GM21723 (cell line): ENCODE data around the gene OMP.

ENCODE experiments used
- ATAC-seq: cut with Tn5 transposase; IDR thresholded peaks from one replicate; pipeline ENCODE4 v1.9.1; 2021; ENCODE audit warnings: mild to moderate bottlenecking, moderate library complexity; ENCODE audit not compliant: unreplicated experiment

The OMP gene

DNA sequence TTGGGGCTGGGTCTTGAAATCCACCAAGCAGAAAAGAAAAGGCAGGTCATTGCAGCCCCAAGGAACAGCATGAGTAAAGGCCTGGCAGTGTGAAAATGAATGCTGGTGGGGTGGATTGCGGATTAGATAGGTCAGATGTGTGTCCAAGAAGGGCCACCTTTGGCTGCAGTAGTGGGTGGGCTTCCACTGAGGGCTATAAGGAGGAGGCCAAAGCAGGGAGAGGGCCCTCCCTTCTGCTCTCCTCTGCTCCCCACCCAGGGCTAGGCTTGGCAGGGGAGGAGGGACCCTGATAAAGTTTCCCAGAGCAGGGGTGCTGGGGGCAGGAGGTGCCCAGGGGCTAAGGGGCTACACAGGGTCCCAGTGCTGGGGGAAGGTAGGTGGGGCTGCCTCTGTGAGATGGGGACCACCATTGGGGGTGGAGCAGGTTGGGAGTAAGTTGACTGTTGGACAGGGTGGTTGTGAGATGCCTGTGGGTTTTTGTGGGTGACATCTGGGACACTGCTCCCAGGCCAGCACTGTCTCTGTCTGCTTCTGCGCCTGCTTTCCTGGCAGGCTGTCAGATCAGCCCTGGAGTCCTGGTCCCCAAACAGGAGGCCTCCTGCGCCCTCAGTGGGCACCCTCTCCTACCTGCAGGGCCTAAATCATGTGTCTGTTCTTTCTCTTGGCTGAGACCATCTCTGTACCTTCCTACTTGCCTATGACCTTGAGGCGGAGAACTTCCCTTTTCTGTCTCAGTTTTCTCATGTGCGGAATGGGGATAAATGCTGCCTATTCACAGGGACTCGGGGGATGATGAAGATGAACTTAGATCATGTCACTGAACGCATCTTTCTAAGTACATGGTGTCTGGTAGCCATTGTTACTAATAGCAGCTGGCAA is 33.9 kb upstream of the OMP start:
- no peak for ATAC-seq

DNA sequence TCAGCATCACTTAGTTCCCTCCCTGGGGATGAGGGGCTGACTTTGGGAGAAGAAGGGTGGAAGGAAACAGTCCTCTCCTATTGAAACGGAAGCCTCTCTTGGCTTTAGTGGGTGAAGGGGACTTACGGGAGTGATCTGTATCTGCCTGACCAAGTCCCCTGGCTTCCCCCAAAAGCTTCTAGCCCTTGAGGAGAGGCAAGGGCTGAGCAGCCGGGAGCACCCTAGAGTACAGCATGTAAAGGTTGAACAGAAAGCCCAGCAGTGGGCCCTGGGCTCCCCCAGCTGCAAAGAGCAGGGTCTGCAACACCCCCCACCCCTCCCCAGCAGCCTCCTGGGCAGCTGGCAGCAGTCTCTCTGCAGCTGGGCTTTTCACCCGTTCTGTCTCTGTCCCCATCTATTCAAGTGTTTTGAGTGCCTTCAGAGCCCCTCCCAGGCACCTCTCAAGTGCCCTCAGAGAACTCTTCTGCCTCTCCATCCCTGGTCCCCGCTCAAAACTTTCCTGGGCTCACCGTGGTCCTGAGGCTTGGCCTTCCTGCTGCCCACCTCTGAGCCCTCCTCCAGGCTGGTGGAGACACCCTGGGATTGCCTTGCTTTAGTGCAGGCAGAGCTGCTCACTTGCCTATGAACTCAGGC is 33.2 kb upstream of the OMP start:
- no peak for ATAC-seq

DNA sequence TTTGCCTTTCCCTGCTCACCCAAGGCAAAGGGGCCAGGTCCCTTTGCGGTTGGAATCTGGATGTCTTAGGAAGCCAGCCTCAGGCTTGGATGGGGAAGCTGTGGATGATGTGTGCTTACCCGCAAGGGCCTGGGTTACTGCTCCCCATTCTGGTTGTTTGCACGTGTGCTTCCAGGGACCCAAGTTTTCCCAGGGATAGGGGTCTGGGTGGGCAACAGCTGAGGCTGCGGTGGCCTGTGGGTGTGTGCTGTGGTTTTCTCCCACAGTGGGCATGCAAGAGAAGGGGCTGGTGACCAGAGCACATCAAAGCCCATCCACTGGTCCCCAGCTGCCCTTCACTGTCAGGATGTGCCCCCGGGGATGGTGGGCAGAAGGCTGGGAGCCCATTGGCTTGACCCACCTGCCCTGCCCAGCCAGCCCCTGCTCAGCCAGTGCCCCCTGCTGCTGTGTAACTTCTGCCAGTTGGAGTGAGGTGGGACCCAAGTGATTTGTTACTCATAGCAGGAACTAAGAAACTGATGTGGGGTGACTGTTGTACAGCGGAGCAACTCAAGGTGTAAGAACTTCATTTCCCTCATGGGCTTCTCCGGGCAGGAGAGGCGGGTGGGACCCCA is 32.6 kb upstream of the OMP start:
- ATAC-seq, result no peak

DNA sequence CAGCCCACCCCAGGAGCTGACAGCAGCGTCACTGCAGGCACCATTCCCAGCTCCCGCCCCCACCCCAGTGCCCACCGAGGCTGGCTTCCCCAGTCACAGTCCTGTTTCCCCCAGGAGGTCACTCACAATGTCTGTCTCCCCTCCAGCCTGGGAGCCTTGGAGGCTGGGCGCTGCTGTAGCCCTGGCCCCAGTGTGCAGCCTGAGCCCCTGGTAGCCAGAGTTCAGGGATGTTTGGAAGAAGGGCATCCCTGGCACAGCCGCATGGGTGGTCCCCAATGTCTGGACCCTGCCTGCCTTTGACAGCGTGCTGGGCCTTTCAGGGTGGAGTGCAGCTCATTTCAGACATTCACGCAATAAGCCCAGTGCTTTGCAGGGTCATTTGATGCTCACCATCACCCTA is 31.6 kb upstream of the OMP start:
- ATAC-seq, result no peak

DNA sequence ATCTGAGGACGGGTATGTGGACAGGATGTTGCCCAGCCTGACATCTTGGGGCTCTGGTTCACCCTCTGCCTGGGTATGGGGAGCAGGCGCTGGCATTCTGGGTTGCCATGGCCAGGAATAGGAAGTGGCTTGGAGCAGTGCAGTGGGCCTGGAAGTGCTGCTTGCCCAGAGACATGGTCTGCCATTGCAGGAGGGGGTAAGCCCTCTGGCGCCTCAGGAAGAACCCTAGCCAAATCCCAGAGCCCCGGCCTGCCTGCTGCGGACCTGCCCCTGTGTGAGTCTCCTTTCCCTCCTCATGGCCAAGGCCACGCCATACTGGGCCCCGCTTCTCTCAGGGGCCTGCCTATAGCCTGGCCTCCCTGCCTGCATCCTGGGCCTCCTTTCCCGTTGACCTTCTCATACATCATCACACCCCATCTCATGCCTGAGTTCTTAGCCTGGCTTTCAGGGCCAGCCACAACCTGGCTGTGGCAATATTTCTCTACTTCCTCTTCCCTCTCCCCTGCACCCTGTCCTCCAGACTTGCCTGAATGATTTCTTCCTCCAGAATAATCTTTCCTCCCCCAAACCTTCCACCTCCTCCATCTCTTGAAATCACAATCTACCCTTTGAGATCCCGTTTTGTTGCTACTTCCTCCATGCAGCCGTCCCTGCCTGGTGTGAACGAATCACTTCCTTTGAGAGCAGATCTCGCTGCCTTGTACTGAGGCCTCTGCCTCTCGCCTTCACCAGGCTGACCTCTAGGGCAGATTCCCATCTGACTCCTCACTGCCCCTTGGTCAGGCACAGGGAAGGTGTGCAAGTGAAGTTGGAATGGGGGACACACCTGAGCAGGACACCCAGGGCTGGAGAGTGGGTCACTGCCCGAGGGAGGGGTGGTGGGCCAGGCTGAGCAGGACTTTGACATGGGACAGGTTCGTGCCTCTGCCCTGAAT is 30.7 kb upstream of the OMP start:
- no peak for ATAC-seq

DNA sequence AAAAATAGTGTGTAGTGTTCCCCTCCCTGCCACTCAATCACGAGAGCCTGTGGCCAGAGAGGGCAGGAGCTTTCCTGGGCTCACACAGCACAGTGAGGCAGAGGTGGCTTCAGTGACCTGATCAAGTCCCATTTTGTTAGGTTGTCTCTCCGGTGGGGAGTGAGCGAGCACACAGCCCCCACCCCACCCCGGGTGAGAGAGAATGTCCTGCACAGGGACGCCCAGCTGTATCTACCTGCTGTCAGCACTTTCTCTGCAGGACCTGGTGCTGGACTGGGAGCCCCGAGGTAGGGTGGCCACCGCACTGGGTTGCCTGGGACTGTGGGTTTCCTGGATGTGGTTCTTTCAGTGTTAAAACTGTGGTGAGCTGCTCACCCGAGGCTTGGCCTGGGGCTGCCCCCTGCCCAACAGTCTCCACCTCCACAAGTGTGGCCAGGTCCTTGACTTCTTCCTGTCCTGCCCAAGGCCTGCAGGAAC is 29.8 kb upstream of the OMP start:
- ATAC-seq, result no peak

DNA sequence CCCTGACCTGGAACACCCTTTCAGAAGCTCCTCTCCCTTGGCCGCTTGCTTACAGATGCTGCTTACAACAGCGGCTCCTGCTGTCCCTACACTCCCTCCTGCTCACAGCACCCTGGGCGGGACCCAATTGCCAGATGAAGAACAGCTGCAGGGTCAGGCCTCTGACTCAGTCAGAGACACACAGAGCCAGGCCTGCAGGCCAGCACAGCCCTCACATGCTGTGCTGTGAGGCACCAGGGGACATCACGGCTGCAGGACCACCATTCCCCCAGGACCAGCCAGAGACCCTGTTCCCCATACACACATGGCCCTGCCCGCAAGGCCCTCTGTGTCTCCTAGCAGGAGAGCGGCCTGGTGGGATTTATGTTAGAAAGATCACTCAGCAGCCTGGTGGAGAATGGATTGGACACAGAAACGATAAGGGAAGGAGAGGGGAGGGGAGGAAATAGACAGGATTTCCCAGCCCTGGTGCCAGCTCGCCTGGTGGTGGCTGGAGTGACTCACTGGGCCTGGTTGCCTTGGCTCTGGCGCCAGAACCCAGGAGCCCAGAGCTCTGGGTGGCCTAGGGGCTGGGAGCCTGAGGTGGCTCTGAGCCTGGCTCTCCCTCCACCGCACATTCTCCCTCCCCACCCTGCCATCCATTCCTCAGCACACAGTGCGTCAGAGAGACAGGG is 29.2 kb upstream of the OMP start:
- ATAC-seq, result no peak

DNA sequence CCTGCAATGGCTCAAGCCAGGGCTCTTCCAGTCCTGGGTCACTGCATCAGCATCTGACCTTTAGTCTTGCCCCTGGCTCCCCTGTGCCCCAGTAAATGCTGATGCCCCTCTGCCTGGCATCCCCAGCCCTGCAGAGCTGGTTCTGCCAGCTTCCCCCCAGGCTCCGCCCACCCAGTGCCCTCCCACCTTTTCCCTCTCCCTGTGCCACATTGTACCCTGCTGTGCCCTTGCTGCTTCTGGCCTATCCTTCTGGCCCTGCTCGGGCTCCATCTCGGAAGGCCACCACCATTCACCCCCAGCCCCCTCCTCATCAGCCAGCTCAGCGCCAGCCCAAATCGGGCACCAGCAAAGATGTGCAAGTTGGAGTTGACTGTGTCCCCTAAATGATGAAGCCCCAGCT is 28.4 kb upstream of the OMP start:
- no peak for ATAC-seq

DNA sequence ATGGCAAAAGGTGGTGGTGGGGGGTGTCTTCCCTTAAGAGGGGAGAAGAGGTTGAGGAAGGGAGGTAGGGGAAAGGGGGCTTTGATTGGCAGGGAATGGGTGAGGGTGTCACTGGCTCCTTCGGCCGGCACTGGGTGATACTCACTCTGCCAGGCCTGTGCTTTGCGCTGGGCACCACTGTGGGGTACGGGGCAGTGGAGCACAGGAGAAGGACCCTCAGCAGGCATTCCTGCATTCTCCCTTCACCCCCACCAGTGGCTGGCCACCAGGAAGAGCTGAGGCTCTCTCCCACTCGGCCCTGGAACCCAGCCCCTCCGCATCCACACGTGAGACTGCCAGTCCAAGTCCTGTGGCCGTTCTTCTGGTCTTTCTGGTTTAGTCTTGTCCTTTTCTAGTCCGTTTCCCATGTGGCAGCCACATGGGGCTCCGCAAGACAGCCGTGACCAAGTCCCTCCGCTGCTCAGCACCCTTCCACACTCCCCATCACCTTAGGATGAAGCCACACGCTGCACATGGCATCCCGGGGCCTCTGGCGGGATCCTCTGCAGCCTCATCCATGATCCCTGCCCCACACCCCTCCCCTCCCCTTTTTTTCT is 27.9 kb upstream of the OMP start:
- ATAC-seq, result no peak

DNA sequence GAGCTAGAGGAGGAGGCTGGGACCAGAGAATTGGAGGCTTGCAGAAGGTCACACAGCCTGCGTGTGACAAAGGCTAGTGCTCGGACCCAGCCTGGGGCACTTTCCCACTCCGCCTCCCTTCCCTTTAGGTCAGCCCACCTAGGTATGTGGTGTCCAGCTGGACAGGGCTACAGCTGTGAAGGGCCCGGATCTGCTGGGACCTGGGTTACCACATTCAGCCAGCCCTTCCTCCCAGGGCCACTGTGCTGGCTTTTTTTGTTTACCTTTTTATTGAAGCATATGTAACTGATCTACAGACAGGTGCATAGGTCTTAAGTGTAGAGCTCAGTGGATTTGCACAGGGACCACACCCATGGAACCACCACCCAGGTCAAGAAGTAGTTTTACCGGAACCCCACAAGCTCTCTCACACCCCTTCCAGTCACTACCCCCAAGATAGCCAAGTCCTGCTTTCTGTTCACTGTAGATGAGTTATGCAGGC is 27.2 kb upstream of the OMP start:
- ATAC-seq, result no peak

DNA sequence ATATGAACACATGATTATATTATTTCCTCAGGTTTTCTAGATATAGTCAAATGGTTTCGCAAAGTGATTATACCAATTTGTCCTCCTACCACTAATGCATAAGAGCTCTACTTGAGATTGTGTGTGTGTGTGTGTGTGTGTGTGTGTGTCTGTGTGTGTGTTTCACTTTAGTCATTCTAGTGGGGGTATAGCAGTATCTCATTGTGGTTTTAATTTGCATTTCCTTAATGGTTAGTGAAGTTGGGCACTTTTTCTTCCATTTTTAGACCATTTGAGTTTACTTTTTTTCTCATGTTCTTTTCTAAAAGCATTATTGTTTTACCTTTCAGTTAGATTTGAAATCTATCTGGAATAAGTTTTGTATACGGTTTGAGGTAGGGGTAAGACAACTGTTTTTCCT is 23.0 kb upstream of the OMP start:
- ATAC-seq, result no peak

DNA sequence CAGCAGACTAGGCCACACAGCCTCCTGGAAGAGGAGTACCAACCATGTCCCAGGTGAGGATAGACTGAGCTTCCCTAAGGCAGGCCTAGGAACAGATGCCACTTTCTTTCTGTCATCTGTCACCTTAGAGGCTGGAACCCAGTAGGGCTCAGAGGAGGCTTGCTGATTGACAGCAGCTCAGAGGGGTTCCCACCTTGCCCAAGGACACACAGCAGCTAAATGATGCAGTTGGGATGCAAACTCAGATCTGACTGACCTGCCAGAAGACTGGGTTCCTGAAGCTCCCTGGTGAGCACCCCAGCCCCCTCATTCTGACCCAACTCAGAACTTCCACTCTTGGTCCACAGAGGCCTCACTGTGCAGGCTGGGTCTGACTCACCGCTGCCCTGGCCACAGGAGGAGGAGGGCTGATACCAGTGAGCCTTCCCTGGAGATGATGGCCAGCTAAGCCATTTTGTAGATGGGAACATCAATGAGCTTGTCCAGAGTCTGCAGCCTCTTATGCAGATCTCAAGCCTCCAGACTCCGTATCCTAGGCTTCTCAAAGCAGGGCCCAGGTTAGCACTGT is 21.9 kb upstream of the OMP start:
- no peak for ATAC-seq

DNA sequence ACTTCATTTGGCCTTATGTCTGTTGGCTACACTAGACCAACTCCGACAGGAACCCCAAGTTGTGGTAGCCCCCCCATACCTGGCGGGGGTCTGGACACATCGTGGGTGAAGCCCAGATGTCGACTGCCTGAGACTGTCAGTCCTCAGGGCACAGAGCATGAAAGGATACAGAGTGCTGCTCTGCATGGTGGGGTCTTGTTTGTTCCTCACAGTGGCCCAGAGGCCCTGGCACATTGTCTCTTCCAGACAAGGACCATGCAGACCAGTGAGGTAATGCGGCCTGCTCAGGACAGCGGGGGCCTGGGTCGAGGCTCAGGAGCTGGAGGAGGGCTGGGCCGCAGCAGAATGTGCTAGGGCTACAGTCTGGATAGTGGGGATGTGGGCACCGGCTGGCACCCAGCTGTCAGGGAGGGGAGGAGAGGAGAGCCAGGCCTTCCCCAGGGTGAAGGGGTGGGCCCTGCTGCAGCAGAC is 21.2 kb upstream of the OMP start:
- ATAC-seq, result no peak

DNA sequence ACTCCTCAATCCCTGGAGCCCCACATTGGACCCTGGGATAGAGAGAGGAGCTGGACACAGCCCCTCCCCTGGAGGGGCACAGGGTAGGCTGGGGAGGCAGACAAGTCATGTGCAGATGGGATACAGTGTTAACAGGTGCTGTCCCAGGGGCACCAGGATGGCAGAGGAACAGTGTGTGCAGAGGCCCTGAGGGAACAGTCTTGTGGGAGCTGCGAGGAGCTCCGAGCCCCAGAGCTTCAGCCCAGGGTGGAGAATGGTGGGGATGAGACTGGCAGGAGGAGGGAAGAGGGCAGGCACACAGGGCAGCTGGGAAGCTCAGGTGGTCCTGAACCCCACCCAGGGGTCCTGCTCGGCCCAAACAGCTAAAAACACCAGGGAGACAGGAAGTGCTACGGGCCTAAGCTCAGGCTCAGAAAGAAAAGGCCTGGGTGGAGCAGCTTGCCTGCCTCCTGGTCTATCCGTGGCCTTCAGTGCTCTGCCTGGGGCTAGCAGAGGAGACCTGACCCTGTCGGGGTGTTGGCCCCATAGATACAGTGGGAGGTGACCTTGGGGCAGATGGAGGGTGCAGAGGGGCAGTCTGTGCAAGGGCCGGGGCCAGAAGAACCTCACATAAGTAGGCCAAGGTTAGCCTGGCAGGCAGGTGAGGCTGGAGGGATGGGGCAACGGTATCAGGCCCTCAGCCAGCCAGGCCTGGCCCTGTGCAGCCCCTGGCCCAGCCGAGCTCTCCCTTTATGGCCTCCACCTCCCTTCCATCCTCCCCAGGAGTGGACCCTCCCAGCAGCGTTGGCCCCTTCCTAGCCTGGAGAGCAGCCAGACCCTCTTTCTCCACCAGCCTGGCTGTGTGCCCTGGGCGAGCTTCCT is 20.4 kb upstream of the OMP start:
- no peak for ATAC-seq

DNA sequence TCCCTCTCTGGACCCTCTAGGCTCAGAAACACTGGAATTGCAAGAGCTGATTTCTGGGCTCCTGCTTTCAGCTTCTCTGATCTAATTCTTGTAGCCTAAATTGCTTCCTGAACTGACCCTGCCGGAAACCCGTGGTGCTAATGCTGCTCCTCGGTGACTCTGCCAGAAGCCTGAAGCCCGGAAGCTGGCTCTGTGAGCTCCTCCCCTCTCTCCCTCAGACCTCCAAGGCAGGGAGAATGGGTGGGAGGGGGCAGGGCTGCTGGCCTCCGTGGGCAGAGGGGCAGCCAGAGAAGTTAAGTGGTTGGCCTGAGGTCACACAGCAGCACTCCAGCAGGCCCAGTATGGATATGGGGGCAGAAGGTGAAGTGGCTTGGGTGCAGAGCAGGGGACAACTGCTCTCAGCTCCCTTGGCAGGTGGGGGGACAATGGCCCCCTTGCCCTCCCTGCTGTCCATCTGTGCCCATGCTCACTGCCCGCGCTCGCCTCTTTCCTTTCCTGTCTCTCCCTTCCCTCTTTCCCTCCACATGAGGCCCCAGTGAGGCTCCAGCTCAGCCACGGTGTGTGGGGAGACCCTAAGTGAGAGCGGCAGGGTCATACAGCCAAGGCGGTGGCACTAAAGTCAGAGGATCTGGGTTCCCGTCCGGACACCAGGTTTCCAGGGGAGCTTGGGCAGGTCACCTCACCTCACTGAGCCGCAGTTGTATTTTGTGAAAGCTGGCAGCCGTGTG is 19.6 kb upstream of the OMP start:
- ATAC-seq, result no peak

DNA sequence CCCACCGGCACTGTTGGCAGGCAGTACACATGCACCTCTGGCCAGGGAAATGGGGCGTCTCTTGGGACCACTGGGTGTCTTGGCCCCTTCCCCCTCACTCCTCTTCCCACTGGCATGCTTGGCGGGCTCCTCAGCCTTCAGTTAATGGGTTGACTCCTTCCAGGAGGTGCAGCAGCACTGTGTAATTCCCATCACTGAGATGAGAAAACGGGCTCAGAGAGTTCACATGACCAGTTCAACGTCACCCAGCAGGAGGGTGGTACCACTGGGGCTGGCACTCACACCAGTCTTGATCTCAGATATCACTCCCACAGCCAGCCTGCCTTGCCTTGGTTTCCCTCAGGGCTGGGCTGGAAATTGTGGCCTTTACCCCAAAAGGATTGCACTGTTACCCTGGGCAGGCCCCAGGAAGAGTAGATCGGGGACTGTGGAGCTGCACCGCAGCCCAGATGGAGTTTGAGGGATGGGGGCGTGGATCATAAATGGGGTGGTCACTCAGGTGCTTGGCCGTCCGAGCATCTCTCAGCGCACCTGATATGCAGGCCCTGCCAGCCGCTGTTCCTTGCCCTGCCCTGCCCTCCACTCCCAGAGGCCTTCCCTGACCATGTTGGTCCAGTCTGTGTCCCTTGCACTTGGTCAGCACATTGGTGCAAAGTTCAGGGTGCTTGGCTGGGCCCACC is 18.9 kb upstream of the OMP start:
- no peak for ATAC-seq

DNA sequence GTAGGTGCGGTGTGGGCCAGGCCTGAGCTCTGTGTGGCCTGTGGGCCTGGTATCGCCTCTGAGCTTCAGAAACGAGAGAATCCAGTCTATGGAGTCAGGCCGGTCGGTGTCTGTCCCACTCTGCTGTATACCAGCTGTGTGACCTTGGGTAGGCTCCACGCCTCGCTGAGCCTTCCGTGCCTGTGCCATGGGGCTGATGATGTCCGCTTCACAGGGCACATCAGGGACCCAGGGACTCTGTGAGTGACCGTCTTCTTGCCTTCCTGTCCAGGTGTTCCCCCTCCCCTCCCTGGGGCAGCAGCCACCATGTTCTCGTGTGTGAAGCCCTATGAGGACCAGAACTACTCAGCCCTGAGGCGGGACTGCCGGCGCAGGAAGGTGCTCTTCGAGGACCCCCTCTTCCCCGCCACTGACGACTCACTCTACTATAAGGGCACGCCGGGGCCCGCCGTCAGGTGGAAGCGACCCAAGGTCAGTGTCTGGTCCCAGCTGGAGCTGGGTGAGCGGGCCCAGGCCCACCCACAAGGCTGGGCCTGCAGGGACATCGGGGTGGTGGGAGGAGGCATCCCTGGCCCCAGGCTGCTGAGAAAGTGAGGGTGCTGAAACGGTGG is 18.0 kb upstream of the OMP start:
- no peak for ATAC-seq
